ENCODE measurements around the gene RBM12. TPM values are rescaled to one million over a fixed set of nuclear protein-coding genes. Genes with fewer than 3 reads are reported as not detected.

The RBM12 gene
- total RNA-seq, 6 experiments from 2014 or later: 13.3 to 32.8 (median 21.0) TPM

DNA sequence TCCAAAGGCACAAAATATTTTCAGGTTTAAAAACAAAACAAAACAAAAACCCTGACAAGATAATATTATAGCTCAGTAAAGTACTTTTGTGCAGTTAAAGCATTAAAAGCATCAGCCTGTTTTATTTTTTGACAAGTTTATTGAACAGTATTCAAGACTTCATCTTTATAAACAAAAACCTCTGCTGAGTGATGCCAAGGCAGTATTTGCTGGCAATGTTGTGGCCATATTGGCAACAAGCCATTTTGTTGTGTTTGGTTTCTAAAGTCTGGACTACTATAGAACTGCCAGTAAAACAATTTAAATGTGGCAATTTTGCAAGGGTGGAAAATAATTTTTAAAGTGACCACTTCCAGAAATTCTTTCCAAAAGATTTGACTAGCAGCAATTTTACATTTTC lies 15.9 kb downstream of the RBM12 start:
- H3K27me3 ChIP-seq: no peaks in the 10 kb centered on the region
- ATAC-seq: peak; percentile 53 to 74 (median 60)
- TF ChIP-seq POLR2A (IDR thresholded peaks at IDR 0.05): no peak
- TF ChIP-seq, protein P1, sequence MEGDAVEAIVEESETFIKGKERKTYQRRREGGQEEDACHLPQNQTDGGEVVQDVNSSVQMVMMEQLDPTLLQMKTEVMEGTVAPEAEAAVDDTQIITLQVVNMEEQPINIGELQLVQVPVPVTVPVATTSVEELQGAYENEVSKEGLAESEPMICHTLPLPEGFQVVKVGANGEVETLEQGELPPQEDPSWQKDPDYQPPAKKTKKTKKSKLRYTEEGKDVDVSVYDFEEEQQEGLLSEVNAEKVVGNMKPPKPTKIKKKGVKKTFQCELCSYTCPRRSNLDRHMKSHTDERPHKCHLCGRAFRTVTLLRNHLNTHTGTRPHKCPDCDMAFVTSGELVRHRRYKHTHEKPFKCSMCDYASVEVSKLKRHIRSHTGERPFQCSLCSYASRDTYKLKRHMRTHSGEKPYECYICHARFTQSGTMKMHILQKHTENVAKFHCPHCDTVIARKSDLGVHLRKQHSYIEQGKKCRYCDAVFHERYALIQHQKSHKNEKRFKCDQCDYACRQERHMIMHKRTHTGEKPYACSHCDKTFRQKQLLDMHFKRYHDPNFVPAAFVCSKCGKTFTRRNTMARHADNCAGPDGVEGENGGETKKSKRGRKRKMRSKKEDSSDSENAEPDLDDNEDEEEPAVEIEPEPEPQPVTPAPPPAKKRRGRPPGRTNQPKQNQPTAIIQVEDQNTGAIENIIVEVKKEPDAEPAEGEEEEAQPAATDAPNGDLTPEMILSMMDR (IDR thresholded peaks at IDR 0.05): no peak
- intact Hi-C loops (cut with DNase I): no loop called here
- peaks cover 0 to 18% (median 2%) of the 10 kb centered on the region in 4 donors for H3K36me3 ChIP-seq
- no peak overlapping the region for H3K4me3 ChIP-seq
- no peaks in the 10 kb centered on the region for H3K9me3 ChIP-seq
- DNase-seq: peak in 1 of 3 donors; percentile 55
- no peak overlapping the region for H3K27ac ChIP-seq
- H3K4me1 ChIP-seq: peaks cover 0 to 8% (median 0%) of the 10 kb centered on the region in 4 donors

DNA sequence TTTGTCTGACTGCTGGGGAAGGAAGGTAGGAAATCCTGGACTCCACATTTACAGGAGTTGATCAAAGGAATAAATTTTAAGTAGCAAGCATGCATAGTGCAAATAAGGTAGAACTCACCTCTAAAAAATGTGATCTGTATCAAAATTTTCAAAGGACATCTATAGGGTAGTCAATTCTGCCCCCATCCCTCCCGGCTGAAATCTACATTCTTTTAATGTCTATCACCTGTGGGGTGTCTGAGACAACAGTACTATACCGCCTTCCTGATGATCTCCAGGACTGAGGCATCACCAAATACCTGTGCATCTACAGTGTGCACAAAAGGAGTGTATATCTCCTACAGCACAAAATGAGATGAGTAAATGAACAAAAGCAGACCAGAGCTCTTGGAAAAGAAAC lies 19.9 kb downstream of the RBM12 start:
- H3K4me1 ChIP-seq: peaks cover 0 to 8% (median 0%) of the 10 kb centered on the region in 4 donors
- WGBS (ENCODE audit: insufficient coverage, low coverage, low lambda C conversion rate, missing lambda C conversion rate): 89% methylated on average over 1 of the region's 2 CpGs
- H3K27ac ChIP-seq: no peak overlapping the region
- ATAC-seq (no peak), DNase-seq (no peak)
- TF ChIP-seq, protein P1 (IDR thresholded peaks at IDR 0.05): no peak
- no peak for TF ChIP-seq POLR2A (IDR thresholded peaks at IDR 0.05)
- no peaks in the 10 kb centered on the region for H3K27me3 ChIP-seq
- no peaks in the 10 kb centered on the region for H3K36me3 ChIP-seq
- H3K4me3 ChIP-seq: no peak overlapping the region
- no peaks in the 10 kb centered on the region for H3K9me3 ChIP-seq
- intact Hi-C loops (cut with DNase I): no loop called here

DNA sequence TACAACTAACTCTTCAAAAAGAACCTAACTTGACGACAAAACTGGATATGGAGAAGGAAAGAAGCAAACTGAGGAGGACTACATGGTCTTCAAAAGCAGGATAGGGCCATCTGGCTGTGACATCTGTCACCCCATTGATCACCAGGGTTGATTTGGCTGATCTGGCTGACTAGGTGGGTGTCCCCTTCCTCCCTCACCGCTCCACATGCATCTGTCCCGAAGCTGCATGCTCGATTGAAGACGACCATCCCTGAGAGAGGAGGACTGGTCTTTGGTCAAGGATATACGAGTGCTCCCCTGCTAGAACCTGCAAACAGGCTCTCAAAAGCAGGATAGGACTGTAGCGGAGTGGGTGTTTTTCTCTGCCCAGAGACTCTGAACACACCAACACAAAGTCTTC lies 21.7 kb downstream of the RBM12 start:
- intact Hi-C loops (cut with DNase I): no loop called here
- TF ChIP-seq POLR2A (IDR thresholded peaks at IDR 0.05): no peak
- TF ChIP-seq, protein P1 (IDR thresholded peaks at IDR 0.05): no peak

DNA sequence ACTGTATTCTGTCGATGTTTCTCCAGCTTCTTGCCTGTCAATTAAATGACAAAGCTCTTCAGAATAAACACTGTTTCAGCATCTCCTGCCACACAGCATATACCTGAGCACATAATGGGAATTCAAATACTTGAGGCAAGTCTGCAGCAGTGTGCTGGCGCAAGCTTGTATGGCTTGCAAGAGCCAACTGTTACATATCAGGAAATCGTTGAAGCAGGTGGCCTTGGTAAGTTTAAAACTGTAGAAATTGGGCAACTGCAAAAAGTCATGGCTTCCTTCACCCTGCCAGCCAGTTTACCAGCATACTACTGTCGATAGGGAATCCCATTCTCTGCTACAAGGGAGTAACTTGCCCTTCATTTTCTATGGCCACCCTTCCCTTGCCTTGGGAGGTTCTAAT lies 23.0 kb downstream of the RBM12 start:
- ATAC-seq (no peak), DNase-seq (no peak)
- TF ChIP-seq POLR2A (IDR thresholded peaks at IDR 0.05): no peak
- TF ChIP-seq, protein P1 (IDR thresholded peaks at IDR 0.05): no peak
- WGBS (ENCODE audit: insufficient coverage, low coverage, low lambda C conversion rate, missing lambda C conversion rate): 66% methylated on average over 4 of the region's 4 CpGs
- H3K4me1 ChIP-seq: peaks cover 0 to 8% (median under 1%) of the 10 kb centered on the region in 4 donors
- H3K27ac ChIP-seq: no peak overlapping the region
- no peak overlapping the region for H3K4me3 ChIP-seq
- no peaks in the 10 kb centered on the region for H3K9me3 ChIP-seq
- no peaks in the 10 kb centered on the region for H3K36me3 ChIP-seq
- H3K27me3 ChIP-seq: no peaks in the 10 kb centered on the region
- intact Hi-C loops (cut with DNase I): no loop called here

More for the DNA sequence above, 21.7 kb downstream of the RBM12 start:
- Histone ChIP-seq H3K36me3 (no peaks in the 10 kb centered on the region), H3K4me1 (no peaks in the 10 kb centered on the region), H3K4me3 (no peak overlapping the region), H3K27ac (no peak overlapping the region), H3K9me3 (no peaks in the 10 kb centered on the region), H3K27me3 (no peaks in the 10 kb centered on the region)
- WGBS (ENCODE audit: insufficient coverage, low coverage, low lambda C conversion rate, missing lambda C conversion rate): 98% methylated on average over 6 of the region's 7 CpGs
- DNase-seq: no peak
- ATAC-seq: no peak

DNA sequence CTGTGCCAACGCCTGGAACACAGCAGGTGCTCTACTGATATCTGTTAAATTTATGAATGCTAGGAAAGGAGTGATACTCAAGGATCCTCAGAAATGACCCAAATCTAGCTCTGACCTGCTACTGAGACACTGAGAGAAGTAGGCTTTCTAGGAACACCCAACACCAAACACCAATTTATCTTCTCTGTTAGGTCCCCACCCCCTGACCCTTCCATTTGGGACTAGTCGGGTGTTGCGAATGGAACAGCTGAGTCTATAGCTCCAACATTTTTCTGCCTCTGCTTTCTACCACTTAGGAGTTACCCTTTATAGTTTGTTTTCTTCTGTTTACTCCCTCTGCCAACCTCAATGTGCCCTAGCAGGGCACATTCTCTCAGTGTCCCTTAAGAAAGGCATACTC lies 24.0 kb downstream of the RBM12 start:
- no peak for DNase-seq
- Histone ChIP-seq H3K9me3 (no peaks in the 10 kb centered on the region), H3K27me3 (no peaks in the 10 kb centered on the region), H3K4me1 (peaks cover 0 to 17% (median 5%) of the 10 kb centered on the region in 4 donors), H3K27ac (no peak overlapping the region), H3K36me3 (no peaks in the 10 kb centered on the region), H3K4me3 (no peak overlapping the region)
- ATAC-seq: no peak
- intact Hi-C loops (cut with DNase I): no loop called here
- TF ChIP-seq POLR2A (IDR thresholded peaks at IDR 0.05): no peak
- TF ChIP-seq, protein P1 (IDR thresholded peaks at IDR 0.05): no peak
- WGBS (ENCODE audit: insufficient coverage, low coverage, low lambda C conversion rate, missing lambda C conversion rate): 92% methylated on average over 3 of the region's 3 CpGs

Measured in right lobe of liver (tissue), 6 donors.